Inferior parietal cortex (tissue), 1 donor: ENCODE measurements around the gene TRIM50.
"Not testable (repeated sequence)": the region's sequence is repeated elsewhere in the genome, so short reads cannot be mapped to it uniquely, and the experiment has no call there.

ENCODE experiments used
- DNase-seq: peaks from one replicate; pipeline ENCODE4 v3.0.0-alpha.2; 2016; ENCODE audit errors: extremely low spot score

Gene TRIM50

DNA sequence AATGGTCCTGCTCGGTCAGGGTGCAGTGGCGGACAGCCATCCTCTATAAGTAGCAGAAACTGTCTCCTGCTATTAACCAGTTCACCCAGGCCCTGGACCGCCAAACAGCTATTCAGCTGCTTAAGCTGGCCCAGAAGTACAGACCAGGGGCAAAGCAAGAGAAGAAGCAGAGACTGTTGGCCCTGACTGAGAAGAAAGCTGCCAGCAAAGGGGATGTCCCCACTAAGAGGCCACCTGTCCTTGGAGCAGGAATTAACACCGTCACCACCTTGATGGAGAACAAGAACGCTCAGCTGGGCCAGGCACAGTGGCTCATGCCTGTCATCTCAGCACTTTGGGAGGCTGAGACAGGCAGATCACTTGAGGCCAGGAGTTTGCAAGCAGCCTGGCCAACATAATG, 13.6 kb downstream of the TRIM50 start:
- no peak for DNase-seq

DNA sequence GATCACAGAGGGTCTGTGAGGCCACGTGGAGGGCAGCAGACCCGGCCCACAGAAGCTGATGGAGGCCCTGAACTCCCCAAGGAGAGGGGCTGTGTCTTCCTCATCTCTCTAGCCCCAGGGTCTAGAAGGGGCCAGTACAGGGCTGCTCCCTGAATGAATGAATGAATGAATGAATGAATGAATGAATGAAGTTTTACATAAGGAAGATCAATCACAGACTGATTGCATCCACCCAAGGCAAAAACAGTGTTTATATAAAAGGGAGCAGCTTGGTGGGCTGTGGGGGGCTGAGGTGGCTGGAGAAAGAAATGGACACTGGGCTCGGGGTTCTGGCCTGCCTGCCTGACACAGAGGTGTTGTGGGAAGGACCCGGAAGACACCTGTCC, 14.4 kb downstream of the TRIM50 start:
- DNase-seq, result no peak

DNA sequence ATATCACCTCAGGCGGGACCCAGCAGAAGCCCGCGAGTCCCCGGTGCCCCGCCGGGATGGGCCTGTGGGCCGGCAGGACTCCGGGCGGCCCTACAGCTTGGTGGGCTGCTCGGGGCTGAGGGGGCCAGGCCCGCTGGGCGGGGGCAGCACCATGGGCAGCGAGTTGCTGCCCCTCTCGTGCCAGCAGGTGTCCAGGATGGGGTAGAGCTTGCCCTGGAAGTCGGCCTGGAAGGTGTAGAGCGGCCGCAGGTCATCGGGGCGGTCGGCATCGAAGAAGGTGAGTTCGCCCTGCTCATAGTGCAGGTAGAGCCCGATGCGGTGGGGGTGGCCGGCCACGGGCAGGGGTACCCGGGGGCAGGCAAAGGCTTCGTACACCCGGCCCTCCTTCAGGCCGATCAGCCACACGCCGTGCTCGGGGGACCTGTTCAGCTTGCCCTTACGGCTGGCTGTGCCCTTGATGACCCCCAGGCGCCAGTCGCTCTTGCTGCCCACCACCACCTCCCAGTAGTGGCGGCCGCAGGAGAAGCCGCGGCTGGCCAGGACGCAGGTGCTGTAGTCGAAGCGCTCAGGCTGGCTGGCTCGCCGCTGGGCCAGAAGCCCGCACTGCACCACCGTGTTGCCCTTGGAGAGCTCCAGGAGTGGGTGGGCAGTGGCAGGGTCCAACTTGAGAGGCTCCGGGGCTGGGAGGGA, 14.9 kb downstream of the TRIM50 start:
- DNase-seq, result no peak

DNA sequence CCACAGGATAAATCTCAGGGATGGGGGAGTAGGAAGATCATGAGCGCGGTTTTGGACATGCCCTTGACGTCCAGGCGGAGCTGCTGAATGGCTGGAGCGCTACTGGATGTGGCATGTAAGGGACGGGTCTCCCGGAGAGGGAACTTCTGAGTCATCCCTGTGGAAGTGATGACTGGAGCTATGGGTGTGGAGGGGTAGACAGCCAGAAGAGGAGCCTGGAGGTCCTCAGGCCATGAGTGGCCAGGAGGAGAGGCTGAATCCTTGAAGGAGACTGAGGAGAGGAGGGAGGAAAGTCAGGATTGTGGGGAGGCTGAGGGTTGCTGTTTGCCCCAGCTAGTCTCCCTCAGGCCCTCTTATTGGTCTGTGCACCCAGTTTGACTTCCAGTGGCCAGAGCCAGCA, 16.5 kb downstream of the TRIM50 start:
- not testable (repeated sequence) for DNase-seq

DNA sequence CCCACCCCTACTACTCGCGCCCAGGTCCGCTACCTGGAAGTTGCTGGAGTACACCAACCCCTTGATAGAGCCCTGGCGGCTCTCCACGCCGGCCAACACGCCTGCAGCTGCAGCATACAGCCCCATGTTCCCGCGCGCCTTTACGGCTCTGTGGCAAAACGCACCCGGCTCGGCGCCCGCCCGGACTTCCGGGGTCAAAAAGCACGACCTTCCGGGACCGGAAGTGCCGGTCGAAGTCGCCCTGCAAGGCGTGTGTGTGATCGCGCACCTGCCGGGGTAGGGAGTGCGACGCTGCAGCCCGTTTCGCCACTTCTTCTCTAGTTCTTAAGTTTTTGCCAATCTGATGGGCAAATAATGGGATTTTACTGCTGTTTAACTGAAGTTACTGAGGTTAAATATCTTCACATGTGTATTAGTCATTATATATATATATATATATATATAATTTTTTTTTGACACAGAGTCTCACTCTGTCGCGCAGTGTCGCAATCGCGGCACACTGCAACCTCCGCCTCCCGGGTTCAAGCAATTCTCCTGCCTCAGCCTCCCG, 19.1 kb downstream of the TRIM50 start, which contains the start of gene NSUN5:
TSS of gene NSUN5 (minus strand) at position 162 of the 550 bp plus-strand sequence. CDS start at position 126, 36 bp downstream.
- DNase-seq, result peak; percentile 84

DNA sequence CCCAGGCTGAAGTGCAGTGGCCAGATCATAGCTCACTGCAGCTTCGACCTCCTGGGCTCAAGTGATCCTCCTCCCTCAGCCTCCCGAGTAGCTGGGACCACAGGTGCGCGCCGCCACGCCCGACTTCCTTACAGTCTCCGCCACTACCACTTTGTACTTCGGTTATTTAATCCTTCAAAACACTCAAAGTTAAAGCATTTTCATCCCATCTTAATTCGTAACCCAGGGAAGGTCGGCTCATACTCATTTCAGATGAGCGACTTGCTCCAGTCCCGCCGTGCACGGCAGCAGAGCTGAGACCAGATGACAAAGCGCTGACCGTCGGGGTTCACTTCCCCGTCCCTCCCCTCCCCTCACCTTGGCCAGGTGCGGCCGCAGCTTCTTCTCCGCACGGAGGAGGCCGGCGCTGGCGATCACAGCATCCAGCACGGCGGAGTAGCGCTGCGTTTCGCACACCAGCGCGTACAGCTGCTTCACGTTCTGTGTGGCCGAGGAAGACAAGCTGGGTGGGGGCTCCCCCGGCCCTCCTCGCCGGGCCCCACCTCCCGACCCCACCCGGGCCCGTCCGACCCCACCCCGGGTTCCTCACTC, 19.7 kb downstream of the TRIM50 start:
- DNase-seq, result no peak

DNA sequence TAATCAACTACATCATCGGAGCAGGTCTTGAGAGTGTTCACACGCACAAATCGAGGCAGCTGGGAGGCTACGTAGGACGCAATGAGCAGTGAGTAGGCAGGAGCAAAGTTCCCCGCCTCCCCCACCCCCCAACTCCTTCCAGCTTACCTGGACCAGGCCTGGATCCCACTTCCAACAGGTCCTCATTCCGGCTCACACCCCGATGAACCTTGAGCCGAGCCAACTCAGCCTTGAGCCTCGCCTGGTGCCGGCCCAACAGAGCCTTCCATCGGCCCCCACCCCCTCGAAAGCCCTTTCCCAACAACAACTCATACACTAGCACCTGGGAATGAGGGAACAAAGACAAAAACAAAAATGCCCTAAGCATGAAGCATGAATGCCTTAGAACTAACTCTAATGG, 20.4 kb downstream of the TRIM50 start:
- DNase-seq, result no peak

DNA sequence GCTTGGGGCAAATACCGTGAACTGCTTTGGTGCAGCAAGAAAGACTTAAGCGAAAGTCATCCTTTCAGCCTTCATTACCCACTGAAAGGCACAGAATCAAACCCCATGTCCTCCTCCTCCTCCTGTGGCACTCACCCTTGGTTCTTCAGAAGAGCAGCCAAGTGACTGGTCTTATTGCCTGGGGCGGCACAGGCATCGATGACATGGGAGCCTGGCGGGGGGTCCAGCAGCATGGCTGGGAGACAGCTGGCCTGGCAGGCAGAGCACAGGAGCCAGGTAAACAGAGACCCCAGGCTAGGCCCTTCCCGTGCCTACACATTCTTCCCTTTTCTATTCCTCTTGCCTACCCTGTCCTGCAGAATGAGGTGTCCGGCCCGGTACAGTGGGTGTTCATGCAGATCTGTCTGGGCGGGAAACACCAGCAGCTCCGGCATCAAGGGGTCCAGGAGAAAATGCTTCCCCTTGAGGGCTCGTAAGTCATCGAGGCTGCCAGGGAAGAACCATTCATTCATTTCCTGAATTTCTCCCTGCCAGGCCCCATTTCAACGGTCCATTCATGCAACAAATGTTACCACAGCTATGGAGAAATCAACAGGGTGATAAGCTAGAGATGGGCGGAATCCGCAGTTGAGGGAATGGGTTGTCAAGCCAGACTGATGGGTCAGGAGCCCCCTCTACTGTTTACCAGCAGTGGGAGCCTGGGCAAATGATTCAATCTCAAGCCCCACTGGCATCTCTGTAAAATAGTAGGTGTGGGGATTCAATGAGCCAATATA, 23.1 kb downstream of the TRIM50 start:
- DNase-seq, result not testable (repeated sequence)

DNA sequence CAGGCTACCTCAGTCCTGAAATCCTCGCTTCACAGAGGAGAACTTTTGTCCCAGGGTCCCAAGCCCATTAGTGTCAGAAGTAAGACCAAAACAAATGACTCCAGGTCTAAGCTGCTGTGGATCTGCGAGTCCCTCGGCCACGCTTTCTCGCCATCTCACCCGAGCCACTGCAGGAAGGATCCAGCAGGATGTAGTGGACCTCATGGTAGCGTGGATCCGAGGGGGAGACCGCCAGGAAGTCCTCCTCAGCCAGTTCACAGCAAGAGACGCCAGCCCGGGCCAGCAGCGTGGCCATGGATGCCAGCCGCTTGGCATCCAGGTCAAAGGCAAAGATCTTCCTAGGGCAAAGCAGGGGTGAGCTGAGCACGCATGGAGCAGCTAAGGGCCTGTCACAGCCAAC, 23.8 kb downstream of the TRIM50 start:
- no peak for DNase-seq

DNA sequence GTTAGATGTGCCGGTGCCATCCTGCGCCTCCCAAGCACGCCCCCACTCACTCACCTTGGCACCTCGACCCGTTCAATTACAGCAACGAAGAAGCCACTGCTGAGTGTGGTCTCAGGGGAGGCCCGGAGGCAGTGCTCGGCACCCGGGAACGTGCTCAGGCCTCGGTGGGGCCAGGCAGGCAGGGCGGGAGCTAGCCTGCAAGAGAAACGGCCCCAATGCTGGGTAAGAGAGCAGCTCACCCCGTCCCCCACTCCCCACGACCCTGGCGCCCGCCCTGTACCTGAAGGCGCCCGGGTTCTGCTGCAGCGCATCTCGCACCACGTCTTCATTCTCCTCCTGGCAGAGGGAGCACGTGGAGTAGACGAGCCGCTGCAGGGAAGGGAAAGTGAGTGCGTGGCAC, 24.3 kb downstream of the TRIM50 start:
- DNase-seq, result no peak

DNA sequence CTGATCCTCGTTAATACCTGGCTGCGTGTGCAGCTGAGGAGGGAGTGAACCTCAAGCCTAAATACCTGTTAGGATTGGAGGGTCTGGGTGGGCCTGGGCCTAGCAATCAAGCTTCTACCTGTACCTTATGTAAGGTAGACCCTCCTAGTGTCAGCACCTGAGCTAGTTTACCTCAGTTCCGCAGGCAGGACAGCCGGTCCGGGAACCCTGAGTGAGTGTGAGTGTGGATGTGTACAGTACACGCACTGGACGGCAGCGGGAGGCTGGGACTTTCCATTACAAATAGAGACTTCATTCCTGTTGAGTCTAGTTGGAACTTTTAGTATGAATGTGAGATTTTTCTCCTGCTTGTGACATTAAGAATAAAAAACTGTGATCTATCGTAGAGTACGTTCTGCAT, 25.0 kb downstream of the TRIM50 start:
- not testable (repeated sequence) for DNase-seq

DNA sequence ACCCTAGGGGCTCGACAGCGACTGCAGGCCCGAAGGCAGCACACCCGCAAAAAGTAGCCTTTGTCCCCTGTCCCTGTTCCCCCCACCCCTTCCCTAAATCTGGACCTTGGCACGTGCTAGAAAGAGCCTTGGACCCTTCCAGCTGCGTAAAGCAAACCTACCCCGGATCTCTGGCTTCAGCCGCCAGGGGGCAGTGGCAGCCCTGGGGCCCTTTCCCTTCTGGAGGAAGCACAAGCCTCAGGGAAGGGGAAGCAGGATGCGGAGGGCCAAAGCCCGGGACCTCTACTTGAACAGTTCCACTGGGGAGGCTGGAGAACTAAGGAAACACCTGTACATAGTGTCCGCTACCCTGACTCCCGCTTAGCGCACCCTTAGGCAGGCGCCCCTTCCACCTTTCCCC, 26.8 kb downstream of the TRIM50 start:
- not testable (repeated sequence) for DNase-seq

DNA sequence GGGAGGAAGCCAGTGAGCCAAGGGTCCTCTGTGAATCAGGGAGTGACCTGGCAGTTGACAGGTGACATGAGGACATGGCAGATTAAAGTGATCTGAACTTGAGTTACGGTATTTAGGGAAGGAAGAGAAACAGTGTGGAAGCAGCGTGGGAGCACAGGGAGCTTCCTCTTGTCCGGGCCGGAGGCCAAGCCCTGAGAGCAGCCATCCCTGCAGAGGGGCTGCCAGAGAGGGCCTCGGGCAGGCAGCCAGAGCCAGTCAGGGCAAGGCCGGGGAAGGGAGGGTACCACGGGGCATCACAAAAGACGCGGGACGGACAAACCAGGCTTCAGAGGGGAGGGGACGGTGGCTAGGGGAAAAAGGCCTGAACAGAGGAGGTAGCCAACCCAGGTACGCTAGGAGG, 28.1 kb downstream of the TRIM50 start:
- not testable (repeated sequence) for DNase-seq

DNA sequence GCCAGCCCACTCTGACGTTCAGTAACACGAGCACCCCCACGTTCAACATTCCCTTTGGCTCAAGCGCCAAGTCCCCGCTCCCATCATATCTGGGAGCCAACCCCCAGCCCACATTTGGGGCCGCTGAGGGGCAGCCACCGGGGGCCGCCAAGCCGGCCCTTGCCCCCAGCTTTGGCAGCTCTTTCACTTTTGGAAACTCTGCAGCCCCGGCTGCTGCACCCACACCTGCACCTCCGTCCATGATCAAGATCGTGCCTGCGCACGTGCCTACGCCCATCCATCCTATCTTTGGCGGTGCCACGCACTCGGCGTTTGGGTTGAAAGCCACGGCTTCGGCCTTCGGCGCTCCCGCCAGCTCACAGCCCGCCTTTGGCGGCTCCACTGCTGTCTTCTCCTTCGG, 30.2 kb downstream of the TRIM50 start:
- DNase-seq, result not testable (repeated sequence)

DNA sequence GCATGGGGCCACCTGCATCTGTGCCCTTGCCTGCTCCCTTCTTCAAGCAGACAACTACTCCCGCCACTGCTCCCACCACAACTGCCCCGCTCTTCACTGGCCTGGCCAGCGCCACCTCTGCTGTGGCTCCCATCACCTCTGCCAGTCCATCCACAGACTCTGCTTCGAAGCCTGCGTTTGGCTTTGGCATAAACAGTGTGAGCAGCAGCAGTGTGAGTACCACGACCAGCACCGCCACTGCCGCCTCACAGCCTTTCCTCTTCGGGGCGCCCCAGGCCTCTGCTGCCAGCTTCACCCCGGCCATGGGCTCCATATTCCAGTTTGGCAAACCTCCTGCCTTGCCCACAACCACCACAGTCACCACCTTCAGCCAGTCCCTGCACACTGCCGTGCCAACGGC, 30.6 kb downstream of the TRIM50 start:
- DNase-seq, result not testable (repeated sequence)

DNA sequence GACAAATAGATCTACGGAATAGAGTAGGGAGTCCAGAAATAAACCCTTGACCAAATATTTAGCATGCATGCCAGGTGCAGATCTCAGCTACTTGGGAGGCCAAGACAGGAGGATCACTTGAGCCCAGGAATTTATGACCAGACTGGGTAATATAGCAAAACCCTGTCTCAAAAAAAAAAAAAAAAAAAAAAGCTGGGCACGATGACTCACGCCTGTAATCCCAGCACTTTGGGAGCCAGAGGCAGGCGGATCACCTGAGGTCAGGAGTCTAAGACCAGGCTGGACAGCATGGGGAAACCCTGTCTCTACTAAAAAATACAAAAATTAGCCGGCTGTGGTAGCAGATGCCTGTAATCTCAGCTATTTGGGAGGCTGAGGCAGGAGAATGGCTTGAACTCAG, 50.7 kb downstream of the TRIM50 start:
- not testable (repeated sequence) for DNase-seq

DNA sequence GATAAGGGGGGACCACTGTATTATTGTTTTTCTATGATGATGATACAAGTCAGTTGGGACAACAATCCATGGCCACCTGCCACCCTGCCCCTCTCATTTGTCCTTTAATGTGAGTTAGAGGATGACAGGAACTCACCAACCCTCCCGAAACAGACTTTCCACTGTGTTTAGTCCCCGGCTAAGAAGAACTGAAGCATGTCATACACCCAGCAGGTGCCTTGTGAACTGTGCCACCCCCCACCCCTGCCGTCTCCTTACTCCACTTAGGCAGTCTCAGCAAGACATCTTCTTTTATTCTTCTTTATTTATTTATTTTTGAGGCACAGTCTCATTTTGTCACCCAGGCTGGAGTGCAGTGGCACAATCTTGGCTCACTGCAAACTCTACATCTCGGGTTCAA, 60.1 kb downstream of the TRIM50 start:
- not testable (repeated sequence) for DNase-seq

DNA sequence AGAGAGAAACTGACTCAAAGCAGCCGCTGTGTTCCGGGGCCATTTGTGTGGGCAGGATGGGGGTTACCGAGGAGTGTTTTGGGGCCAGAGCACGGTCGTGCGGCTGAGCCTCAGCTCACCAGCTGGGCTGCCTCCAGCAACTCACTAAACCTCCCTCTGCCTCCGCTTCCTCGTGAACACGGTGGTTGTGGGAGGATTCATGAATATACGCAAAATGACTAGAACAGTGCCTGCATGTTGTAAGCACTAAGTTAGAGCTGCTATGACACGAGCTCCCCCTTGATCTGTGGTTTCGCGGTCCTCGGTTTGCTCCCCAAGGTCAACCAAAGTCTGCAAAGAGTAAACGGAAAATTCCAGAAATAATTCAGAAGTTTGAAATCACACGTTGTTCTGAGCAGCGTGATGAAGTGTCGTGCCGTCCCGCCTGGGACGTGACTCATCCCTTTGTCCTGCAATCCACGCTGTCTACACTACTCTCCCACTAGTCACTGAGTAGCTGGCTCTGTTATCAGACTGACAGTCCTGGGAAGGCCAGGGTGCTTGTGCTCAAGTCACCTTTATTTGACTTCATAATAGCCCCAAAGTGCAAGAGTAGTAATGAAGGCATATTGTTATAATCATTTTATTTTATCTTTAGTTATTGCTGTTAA, 61.0 kb downstream of the TRIM50 start:
- DNase-seq, result not testable (repeated sequence)
